GM12878 (cell line): ENCODE measurements around the gene TRRAP. TPM values are rescaled to one million over a fixed set of nuclear protein-coding genes. Genes with fewer than 3 reads are reported as not detected.

Experiments used
- ATAC-seq: fragments of 200-7000 bp; cut with Tn5 transposase; 3 replicates; pipeline ENCODE4 v1.9.1; 2020; ENCODE audit warnings: mild to moderate bottlenecking, moderate library complexity
- BruUV-seq: library from RNA; stranded (reverse); fragments of 400-500 nt; replicated peaks from 2 replicates; lab custom pipeline; 2021; lab: Mats Ljungman, UMichigan
- CTCF ChIA-PET: fragments of 300-600 bp; sonication (Branson Sonifier 250); formaldehyde crosslinking; extraction: SDS; loops from one replicate; lab custom pipeline; 2021; ENCODE audit warnings: inconsistent platforms; lab: Yijun Ruan, JAX
- POLR2A ChIA-PET: fragments of 350-600 bp; formaldehyde crosslinking; extraction: SDS; loops from one replicate; lab custom pipeline; 2021; ENCODE audit warnings: inconsistent platforms; lab: Charles Lee
- RAD21 ChIA-PET: fragments of 300-600 bp; sonication (Branson Sonifier 250); formaldehyde crosslinking; loops from one replicate; lab custom pipeline; 2023; ENCODE audit warnings: antibody characterized with exemption; ENCODE audit not compliant: unreplicated experiment; lab: Charles Lee
- SMC1A ChIA-PET: fragments of 300-600 bp; sonication (Branson Sonifier 250); formaldehyde crosslinking; loops from one replicate; lab custom pipeline; 2023; ENCODE audit not compliant: unreplicated experiment, uncharacterized antibody; lab: Charles Lee
- DNase-seq: peaks from one replicate; pipeline ENCODE4 v3.0.0-alpha.2; 2011; ENCODE audit warnings: low read depth, low spot score
- FAIRE-seq: peaks from 3 replicates; lab custom pipeline; 2011; peaks lifted over from hg19 to GRCh38; lab: Jason Lieb, UNC
- H2AFZ ChIP-seq: 2 replicates; pipeline ENCODE4 v1.6.0; 2011; ENCODE audit warnings: low read depth, low read length, control low read depth; ENCODE audit not compliant: control insufficient read depth
- H3K27ac ChIP-seq: 2 replicates; pipeline ENCODE4 v1.5.1; 2011; ENCODE audit warnings: control low read depth; ENCODE audit not compliant: control insufficient read depth, insufficient read depth
- H3K27me3 ChIP-seq, 2 experiments: replicated peaks in 1 of 2; 2 replicates each; pipeline versions ENCODE4 v1.6.0 to v1.6.1; 2011; ENCODE audit warnings: low read length in 1 of 2; ENCODE audit not compliant: control insufficient read depth in 2 of 2, insufficient read depth in 2 of 2
- H3K36me3 ChIP-seq, 2 experiments: 2 replicates each; pipeline ENCODE4 v1.5.1; 2011; ENCODE audit warnings: low read length in 1 of 2; ENCODE audit not compliant: control insufficient read depth in 2 of 2, insufficient read depth in 2 of 2
- H3K4me1 ChIP-seq: 2 replicates; pipeline ENCODE4 v1.6.1; 2011; ENCODE audit warnings: mild to moderate bottlenecking, low read length, moderate library complexity, mixed read lengths; ENCODE audit not compliant: control insufficient read depth, insufficient read depth
- H3K4me2 ChIP-seq: 2 replicates; pipeline ENCODE4 v1.6.0; 2011; ENCODE audit warnings: control low read depth; ENCODE audit not compliant: control insufficient read depth, insufficient read depth
- H3K4me3 ChIP-seq: fragments of 200-600 bp; sonication (generic); 2 replicates; pipeline ENCODE4 v1.5.1; 2016
- H3K79me2 ChIP-seq: 2 replicates; pipeline ENCODE4 v1.6.0; 2011; ENCODE audit warnings: low read length; ENCODE audit not compliant: control insufficient read depth, insufficient read depth
- H3K9ac ChIP-seq: 2 replicates; pipeline ENCODE4 v1.8.0; 2011; ENCODE audit warnings: low read length, control low read depth, mixed read lengths; ENCODE audit not compliant: control insufficient read depth, insufficient read depth
- H3K9me3 ChIP-seq: replicated peaks from 3 replicates; pipeline ENCODE4 v1.5.1; 2011; ENCODE audit warnings: mild to moderate bottlenecking, low read length; ENCODE audit not compliant: control insufficient read depth, insufficient read depth
- H4K20me1 ChIP-seq: 2 replicates; pipeline ENCODE4 v1.6.0; 2011; ENCODE audit not compliant: control insufficient read depth, insufficient read depth
- CREB1 ChIP-seq: IDR thresholded peaks from 2 replicates; pipeline ENCODE4 v1.6.1; 2012; ENCODE audit warnings: low read depth, mild to moderate bottlenecking, inconsistent platforms
- CREM ChIP-seq: IDR thresholded peaks from 2 replicates; pipeline ENCODE4 v1.6.1; 2014; ENCODE audit warnings: antibody characterized with exemption, low read depth
- GATAD2B ChIP-seq: fragments of 450-650 bp; conservative IDR thresholded peaks from 2 replicates; pipeline ENCODE4 v1.6.1; 2017; ENCODE audit warnings: low read depth, mild to moderate bottlenecking, moderate library complexity
- HDAC2 ChIP-seq: fragments of 200-600 bp; sonication (generic); IDR thresholded peaks from 2 replicates; pipeline ENCODE4 v1.6.1; 2017
- NRF1 ChIP-seq: conservative IDR thresholded peaks from 2 replicates; pipeline ENCODE4 v1.6.1; 2011; ENCODE audit warnings: mild to moderate bottlenecking, low read depth, low read length, improper control_type of control experiment
- PRDM15 ChIP-seq: fragments of 450-650 bp; formaldehyde crosslinking; IDR thresholded peaks from 2 replicates; pipeline ENCODE4 v1.4.0; 2020; ENCODE audit warnings: mild to moderate bottlenecking, moderate library complexity
- RAD21 ChIP-seq: IDR thresholded peaks from 2 replicates; pipeline ENCODE4 v1.6.1; 2011; ENCODE audit warnings: mild to moderate bottlenecking, low read depth, low read length, moderate library complexity; ENCODE audit not compliant: insufficient read depth
- SPI1 ChIP-seq: IDR thresholded peaks from 2 replicates; pipeline ENCODE4 v1.6.1; 2011; ENCODE audit warnings: low read depth, mild to moderate bottlenecking, low read length, moderate library complexity, borderline replicate concordance; ENCODE audit not compliant: insufficient read depth
- SUZ12 ChIP-seq: fragments of 200-600 bp; sonication (generic); IDR thresholded peaks from one replicate; pipeline ENCODE4 v1.6.1; 2018; ENCODE audit warnings: antibody characterized with exemption, mild to moderate bottlenecking; ENCODE audit not compliant: unreplicated experiment
- ZBTB11 ChIP-seq: fragments of 450-650 bp; formaldehyde crosslinking; IDR thresholded peaks from 2 replicates; pipeline ENCODE4 v1.5.0; 2022; ENCODE audit warnings: mild to moderate bottlenecking, missing genetic modification characterization
- ZBTB33 ChIP-seq: fragments of 450-650 bp; IDR thresholded peaks from 2 replicates; pipeline ENCODE4 v1.6.1; 2017; ENCODE audit warnings: mild to moderate bottlenecking
- ZNF274 ChIP-seq: IDR thresholded peaks from one replicate; pipeline ENCODE4 v1.8.0; 2011; ENCODE audit not compliant: insufficient read length, insufficient read depth
- WGBS: methylation state at CpG from one replicate; pipeline ENCODE4 v1.1.6; 2016; ENCODE audit warnings: low lambda C conversion rate; ENCODE audit not compliant: insufficient replicate concordance, insufficient coverage; ENCODE audit errors: missing lambda C conversion rate; 5-methylcytosine and 5-hydroxymethylcytosine counted together
- in situ Hi-C: fragments of 300-500 bp; cut with MboI; formaldehyde crosslinking; loops from 9 replicates; pipeline ENCODE4 v1.14.3; 2018; ENCODE audit warnings: mixed read lengths
- intact Hi-C: fragments of 100-400 bp; cut with micrococcal nuclease; formaldehyde crosslinking; loops from one replicate; pipeline ENCODE4 v1.14.2; 2022; ENCODE audit not compliant: unreplicated experiment
- polyA plus RNA-seq, 11 experiments: library from polyadenylated mRNA; depleted of rRNA in 4 of 11; unstranded in 6 of 11; stranded (reverse) in 5 of 11; fragments of >200 nt; fragmentation: Nextera tagmentation in 4 of 11; fragmentation: Illumina TruSeq in 1 of 11; extraction: Ambion mirVana in 4 of 11; extraction: Trizol in 1 of 11; gene quantifications; 1 replicate in 1 of 11; 2 replicates in 10 of 11; pipeline versions ENCODE4 v1.2.1 to v1.2.3, GENCODE V29; 2011 to 2016; ENCODE audit warnings: inconsistent platforms in 2 of 11, missing spikeins in 2 of 11, low read depth in 1 of 11
- total RNA-seq, 4 experiments: library from RNA; depleted of rRNA in 3 of 4; stranded (reverse); fragments of >200 nt in 3 of 4; fragmentation: Illumina TruSeq in 1 of 4; extraction: Trizol in 1 of 4; gene quantifications; 2 replicates each; pipeline versions ENCODE4 v1.2.1 to v1.2.3, GENCODE V29; 2013 to 2021

The TRRAP gene
- total and polyA plus RNA-seq, 10 of the 15 experiments (the other 5 are each of a cell fraction or from before 2014, with no cell fraction given): 1.1 to 39.3 (median 8.5) TPM

- in situ Hi-C loops: no loop called here
- POLR2A ChIA-PET: interaction anchor here (0.6 kb wide), 1 partner anchor 118 kb away, joined by 3 read pairs; no protein-coding TSS in a partner anchor
- TF ChIP-seq HDAC2: no peak
- no peak for TF ChIP-seq ZNF274
- no peak for TF ChIP-seq CREB1
- TF ChIP-seq SPI1: no peak
- TF ChIP-seq SUZ12: no peak
- no peak for TF ChIP-seq RAD21
- TF ChIP-seq ZBTB11: no peak
- TF ChIP-seq CREM: no peak
- no peak for TF ChIP-seq NRF1
- no peak for TF ChIP-seq PRDM15 (CRISPR knock-in tag)
- TF ChIP-seq ZBTB33: no peak
- TF ChIP-seq GATAD2B: no peak
Observed at GRCh38 chr7:99029466-99030435, 151.4 kb downstream of the TRRAP start.

More at GRCh38 chr7:99029466-99030435, 151.4 kb downstream of the TRRAP start:
- intact Hi-C loops: no loop called here
- ATAC-seq: no peak
- no peak overlapping the region for H3K9ac ChIP-seq
- H3K4me1 ChIP-seq: no peaks in the 10 kb centered on the region
- H3K27ac ChIP-seq: no peak overlapping the region
- H2AFZ ChIP-seq: no peak overlapping the region
- BruUV-seq: no TSS peak
- FAIRE-seq: no peak
- ChIA-PET SMC1A (no interaction called here), RAD21 (interaction anchor here (0.6 kb wide), 1 partner anchor 218 kb away, joined by 4 read pairs; no protein-coding TSS in a partner anchor), CTCF (interaction anchor here (0.6 to 1.4 kb wide), 4 partner anchors 9 to 282 kb away, joined by 3 to 4 read pairs (median 3); no protein-coding TSS in a partner anchor)
- no peak for DNase-seq
- H3K4me3 ChIP-seq: no peak overlapping the region
- H3K36me3 ChIP-seq: peaks cover 14 to 19% of the 10 kb centered on the region in 2 experiments
- H3K9me3 ChIP-seq: no peaks in the 10 kb centered on the region
- no peaks in the 10 kb centered on the region for H4K20me1 ChIP-seq
- no peaks in the 10 kb centered on the region for H3K27me3 ChIP-seq
- no peak overlapping the region for H3K4me2 ChIP-seq
- WGBS: 94% methylated on average over 9 of the region's 9 CpGs
- no peaks in the 10 kb centered on the region for H3K79me2 ChIP-seq
